Stimulated activated CD8-positive, alpha-beta memory T cell treated with anti-CD3 and anti-CD28 coated beads, Interleukin-12 subunit alpha, Interleukin-12 subunit beta, amount 100 ng/mL, for 24 hours (primary cell): ENCODE results near the gene SPDYE1.
"Not testable (repeated sequence)": the region's sequence is repeated elsewhere in the genome, so short reads cannot be mapped to it uniquely, and the experiment has no call there.

Source experiments
- DNase-seq: peaks from one replicate; pipeline ENCODE4 v3.0.0-alpha.2; 2020; ENCODE audit errors: extremely low read depth

SPDYE1 gene

GRCh38 chr7:43992896-43993295 lies 4.8 kb upstream of the SPDYE1 start:
- not testable (repeated sequence) for DNase-seq

GRCh38 chr7:43994681-43995080 lies 3.0 kb upstream of the SPDYE1 start:
- not testable (repeated sequence) for DNase-seq

GRCh38 chr7:44012081-44012480 lies 14.4 kb downstream of the SPDYE1 start:
- DNase-seq, result not testable (repeated sequence)

- not testable (repeated sequence) for DNase-seq
Observed at GRCh38 chr7:44015090-44015489, 17.4 kb downstream of the SPDYE1 start.

DNA sequence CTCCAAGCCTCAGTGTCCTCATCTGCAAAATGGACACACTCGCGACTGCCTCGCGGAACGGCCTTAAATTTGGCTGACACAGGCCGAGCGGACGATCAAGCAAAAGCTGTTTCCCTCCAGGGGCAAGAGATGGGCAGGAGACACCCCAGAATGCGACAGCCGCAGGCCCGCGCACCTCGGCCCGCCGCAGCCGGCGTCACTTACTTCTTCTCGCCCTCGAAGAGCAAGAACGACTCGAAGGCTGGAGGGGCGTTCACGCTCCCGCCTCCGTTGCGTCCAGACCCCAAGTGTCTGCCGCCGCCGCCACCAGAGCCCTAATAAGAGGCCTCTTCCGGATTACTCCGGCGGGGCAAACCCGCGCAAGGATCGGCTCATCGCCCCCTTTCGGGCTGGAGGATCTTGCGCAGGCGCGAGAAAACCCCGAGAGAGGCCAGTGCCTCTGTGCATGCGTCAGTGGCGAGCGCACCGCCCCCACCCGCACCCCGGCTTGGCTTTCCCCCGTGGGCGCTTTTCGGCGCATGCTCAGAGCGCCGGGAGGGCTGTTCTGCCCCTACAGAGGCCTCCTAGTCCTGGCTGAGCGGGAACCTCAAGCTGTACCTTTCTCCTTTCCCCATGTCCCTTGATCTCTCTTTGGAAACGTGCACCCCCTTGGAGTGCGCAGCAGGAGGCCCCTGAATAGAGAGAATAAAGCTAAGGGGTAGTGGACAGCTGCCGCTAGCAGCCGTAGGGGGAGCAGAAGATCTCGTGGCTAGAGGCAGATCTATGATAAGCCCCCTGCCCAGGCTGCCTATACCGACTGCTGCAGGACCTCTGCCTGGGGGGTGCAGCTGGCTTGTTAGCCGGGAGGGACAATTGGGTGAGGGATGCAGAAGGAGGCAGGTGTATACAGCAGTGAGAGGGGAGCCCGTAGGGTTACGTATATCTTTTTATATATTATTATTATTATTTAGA lies 21.4 kb downstream of the SPDYE1 start:
- peak; percentile 91 for DNase-seq

DNA sequence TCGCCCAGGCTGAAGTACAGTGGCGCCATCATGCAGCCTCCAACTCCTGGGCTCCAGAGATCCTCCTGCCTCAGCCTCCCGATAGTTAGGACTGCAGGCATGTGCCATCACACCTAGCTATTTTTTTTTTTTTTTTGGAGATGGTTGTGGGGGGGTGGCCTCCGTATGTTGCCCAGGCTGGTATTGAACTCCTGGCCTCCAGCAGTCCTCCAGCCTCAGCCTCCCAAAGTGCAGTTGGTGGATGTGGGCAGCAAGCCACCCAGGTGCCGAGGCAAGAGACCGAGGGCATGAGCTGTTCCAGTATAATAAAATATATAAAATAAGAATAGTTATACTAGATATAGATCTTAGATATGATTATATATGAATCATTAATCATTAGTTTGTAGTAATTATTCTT lies 22.1 kb downstream of the SPDYE1 start:
- not testable (repeated sequence) for DNase-seq

- DNase-seq, result not testable (repeated sequence)
Observed at GRCh38 chr7:44022069-44022468, 24.4 kb downstream of the SPDYE1 start.

GRCh38 chr7:44022796-44023467 lies 25.2 kb downstream of the SPDYE1 start:
- DNase-seq, result not testable (repeated sequence)

GRCh38 chr7:44029433-44029832 lies 31.7 kb downstream of the SPDYE1 start:
- DNase-seq, result not testable (repeated sequence)

- DNase-seq, result not testable (repeated sequence)
Observed at GRCh38 chr7:44030029-44030428, 32.3 kb downstream of the SPDYE1 start.

- not testable (repeated sequence) for DNase-seq
Observed at GRCh38 chr7:44031319-44031718, 33.6 kb downstream of the SPDYE1 start.

- not testable (repeated sequence) for DNase-seq
Observed at GRCh38 chr7:44032031-44032430, 34.3 kb downstream of the SPDYE1 start.

DNA sequence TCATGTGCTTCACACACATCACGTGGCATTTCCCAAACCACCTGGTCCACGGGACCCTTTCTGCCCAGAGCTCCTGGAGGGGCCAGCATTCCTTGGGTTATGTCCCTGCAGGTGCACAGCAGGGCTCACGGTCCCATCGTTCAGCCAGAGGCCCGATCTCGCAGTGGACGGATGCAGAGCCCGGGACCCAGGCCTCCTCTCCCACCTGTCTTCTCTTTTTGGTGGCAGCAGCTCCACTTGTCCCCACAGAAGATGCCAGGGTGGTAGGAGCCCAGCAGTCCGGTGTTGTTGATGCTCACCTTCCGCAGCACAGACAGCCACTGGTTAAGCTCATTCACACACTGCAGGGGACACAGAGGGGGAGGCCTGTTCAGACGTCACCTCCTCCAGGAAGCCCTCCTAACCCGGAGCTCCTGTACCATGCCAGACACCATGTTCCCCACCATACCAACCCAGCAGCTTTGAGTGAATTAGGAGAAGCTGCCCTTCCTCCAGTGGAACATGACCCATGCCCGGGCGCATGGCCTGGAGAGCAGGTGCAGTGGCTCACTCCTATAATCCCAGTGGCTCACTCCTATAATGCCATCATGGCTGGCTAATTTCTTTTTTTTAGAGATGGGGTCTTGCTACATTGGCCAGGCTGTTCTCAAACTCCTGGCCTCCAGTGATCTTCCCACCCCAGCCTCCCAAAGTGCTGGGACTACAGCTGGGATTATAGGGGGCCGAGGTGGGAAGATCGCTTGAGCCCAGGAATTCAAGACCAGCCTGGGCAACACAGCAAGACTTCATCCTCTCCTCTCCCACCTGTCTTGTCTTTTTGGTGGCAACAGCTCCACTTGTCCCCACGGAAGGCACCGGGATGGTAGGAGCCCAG lies 36.5 kb downstream of the SPDYE1 start:
- not testable (repeated sequence) for DNase-seq

GRCh38 chr7:44036364-44036763 lies 38.7 kb downstream of the SPDYE1 start:
- not testable (repeated sequence) for DNase-seq

DNA sequence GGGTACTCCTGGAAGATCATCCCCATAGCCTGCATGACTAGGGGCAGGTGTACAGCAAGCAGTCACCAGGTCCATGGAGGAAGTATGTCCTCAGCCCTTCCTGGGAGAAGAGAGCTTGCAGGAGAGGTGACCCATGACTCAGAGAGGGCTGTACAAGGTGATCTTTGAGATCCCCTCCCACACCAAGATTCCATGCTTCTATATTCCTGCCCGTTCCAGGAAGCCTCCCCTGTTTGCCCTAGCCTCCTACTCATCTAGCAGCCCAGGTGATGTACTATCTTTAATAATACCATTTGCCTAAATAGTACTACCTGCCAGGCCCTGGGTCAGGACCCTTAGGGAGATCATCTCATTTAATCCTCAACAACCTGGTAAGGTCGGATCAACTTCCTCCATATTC lies 40.3 kb downstream of the SPDYE1 start:
- DNase-seq, result not testable (repeated sequence)

GRCh38 chr7:44038553-44038952 lies 40.9 kb downstream of the SPDYE1 start:
- DNase-seq, result not testable (repeated sequence)

DNA sequence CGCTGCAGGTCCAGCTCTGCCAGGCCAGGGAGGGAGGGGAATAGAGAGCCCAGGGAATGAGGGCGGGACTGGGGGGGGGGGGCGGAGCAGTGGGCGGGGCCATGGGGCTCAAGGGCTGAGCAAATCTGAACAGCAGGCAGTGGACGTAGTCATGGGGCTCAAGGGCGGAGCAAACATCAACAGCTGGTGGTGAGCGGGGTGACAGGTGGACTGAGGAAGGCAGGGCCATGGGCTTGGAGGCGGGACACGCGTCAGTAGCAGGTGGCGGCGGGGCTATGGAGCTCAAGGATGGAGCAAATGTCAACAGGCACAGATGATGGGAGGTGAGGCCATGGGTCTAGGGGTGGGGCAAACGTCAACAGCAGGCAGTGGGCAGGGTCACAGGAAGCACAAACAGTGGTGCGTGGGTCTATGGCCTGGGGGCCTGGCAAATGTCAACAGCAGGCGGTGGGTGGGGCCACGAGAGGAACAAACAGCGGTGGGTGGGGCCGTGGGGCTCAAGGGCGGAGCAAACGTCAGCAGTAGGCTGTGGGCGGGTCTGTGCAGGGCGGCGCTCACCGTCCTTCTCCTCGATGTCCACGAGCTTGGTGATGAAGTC lies 41.4 kb downstream of the SPDYE1 start:
- not testable (repeated sequence) for DNase-seq

DNA sequence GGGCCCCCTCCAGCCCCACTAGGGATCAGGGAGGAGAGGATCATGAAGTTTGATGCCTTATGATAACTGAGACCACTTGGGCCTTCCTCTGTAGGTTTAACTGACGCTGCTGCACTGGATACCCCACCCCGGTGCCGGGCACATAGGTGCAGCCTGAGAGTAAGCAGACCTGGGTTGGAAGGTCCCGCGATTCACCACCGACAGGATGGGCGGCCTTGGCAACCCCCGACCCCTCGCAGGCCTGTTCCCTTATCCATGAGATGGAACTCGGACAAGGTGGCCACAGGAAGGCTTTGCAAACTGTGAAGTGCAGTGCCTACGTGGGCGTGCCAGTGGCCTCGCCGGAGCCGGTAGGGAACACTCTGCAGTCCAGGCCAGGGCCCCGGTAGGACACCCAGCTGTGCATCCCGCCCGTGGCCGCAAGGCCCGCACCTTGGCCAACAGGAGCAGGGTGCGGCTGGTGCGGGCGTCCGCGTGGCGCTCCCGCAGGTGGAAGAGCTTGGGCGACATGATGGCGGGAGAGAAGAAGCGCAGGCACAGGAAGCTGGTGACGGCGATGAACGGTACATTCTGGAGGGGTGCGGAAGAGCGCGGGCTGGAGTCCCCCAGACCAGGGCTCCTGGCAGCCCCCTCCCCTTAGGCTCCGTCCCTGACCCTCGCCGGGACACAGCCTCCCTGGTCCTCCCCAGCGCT lies 42.2 kb downstream of the SPDYE1 start:
- not testable (repeated sequence) for DNase-seq

- DNase-seq, result not testable (repeated sequence)
Observed at GRCh38 chr7:44040493-44040891, 42.8 kb downstream of the SPDYE1 start.

DNA sequence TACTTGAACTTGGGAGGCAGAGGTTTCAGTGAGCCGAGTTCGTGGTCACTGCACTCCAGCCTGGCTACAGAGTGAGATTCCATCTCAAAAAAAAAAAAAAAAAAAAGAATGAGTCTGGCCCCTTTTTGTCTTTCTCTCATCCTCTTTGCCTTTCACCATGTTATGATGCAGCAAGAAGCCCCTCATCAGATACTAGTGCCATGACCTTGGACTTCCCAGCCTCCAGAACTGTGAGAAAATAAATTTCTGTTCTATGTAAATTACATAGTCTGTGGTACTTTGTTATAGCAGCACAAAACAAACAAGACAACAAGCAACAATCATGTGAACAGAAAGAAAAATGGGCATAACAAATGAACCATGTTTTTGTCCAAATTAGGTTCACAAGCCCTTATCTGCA lies 44.5 kb downstream of the SPDYE1 start:
- DNase-seq, result no peak

DNA sequence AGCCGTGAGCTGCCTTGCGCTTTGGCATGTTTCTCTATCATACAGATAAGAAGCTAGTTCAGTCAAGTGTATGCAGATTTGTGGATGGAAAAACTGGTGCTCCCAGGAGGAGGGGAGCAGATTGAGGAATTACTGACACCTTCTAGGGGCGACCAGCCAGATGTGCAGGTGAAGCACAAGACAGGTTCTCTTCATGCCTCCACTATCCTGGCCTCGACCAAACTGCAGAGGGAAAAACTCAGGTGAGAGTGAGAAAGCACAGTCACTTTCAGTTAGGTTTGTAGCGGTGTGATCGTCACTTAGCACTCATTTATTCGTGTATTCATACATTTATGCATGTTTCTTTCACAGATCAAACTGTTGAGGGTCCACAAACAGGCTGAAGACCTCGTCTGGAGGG lies 46.2 kb downstream of the SPDYE1 start:
- DNase-seq, result no peak
